Measurements from ENCODE around the gene STK16. TPM values are rescaled to one million over a fixed set of nuclear protein-coding genes. Genes with fewer than 3 reads are reported as not detected.

The STK16 gene
- total and polyA plus RNA-seq, 2 of the 4 experiments (the other 2 are of a cell fraction), result 44.4 to 50.1 TPM

Small RNAs within 50 kb of the gene (microRNA-seq; reads per million reads assigned to microRNA genes)
- 0 to 2.1 reads per million in 2 experiments for gene MIR153-1 (ENCODE audit: insufficient read depth in 1 of 2, insufficient read length in 1 of 2, unreplicated experiment in 1 of 2)

Small RNAs within 50 kb of the gene (small RNA-seq; reads per million reads assigned to genes)
- gene MIR153-1, result 0 to 4.3 (median 0) reads per million in 5 experiments

Other genes starting within 250 kb of the STK16 start
- not detected in 2 replicates for gene CFAP65, start 204.0 kb upstream of the STK16 start, total RNA-seq (2012; rRNA removed)
- not detected in 2 replicates for gene CFAP65, start 204.0 kb upstream of the STK16 start, polyA plus RNA-seq (2012; rRNA removed)
- gene IHH, start 184.6 kb upstream of the STK16 start, total RNA-seq (2012; rRNA removed), result not detected in 2 replicates
- not detected in 2 replicates for gene IHH, start 184.6 kb upstream of the STK16 start, polyA plus RNA-seq (2012; rRNA removed)
- gene NHEJ1, start 84.7 kb upstream of the STK16 start, total RNA-seq (2012; rRNA removed), result 15.3 and 23.1 TPM in 2 replicates
- gene NHEJ1, start 84.7 kb upstream of the STK16 start, polyA plus RNA-seq (2012; rRNA removed), result 11.9 and 12.5 TPM in 2 replicates
- under 0.01 and 0.18 TPM in 2 replicates for gene SLC23A3, start 75.5 kb upstream of the STK16 start, total RNA-seq (2012; rRNA removed)
- gene SLC23A3, start 75.5 kb upstream of the STK16 start, polyA plus RNA-seq (2012; rRNA removed), result 0.43 and 0.65 TPM in 2 replicates
- 11.1 and 11.9 TPM in 2 replicates for gene CNPPD1, start 68.6 kb upstream of the STK16 start, total RNA-seq (2012; rRNA removed)
- gene CNPPD1, start 68.6 kb upstream of the STK16 start, polyA plus RNA-seq (2012; rRNA removed), result 29.2 and 31.9 TPM in 2 replicates
- gene RETREG2, start 67.2 kb upstream of the STK16 start, total RNA-seq (2012; rRNA removed), result 39.2 and 51.1 TPM in 2 replicates
- gene RETREG2, start 67.2 kb upstream of the STK16 start, polyA plus RNA-seq (2012; rRNA removed), result 45.1 and 45.2 TPM in 2 replicates
- 21.9 and 25.5 TPM in 2 replicates for gene ZFAND2B, start 38.7 kb upstream of the STK16 start, total RNA-seq (2012; rRNA removed)
- 38.3 and 43.0 TPM in 2 replicates for gene ZFAND2B, start 38.7 kb upstream of the STK16 start, polyA plus RNA-seq (2012; rRNA removed)
- 10.8 and 12.5 TPM in 2 replicates for gene ABCB6, start 26.5 kb upstream of the STK16 start, total RNA-seq (2012; rRNA removed)
- gene ABCB6, start 26.5 kb upstream of the STK16 start, polyA plus RNA-seq (2012; rRNA removed), result 24.3 and 24.7 TPM in 2 replicates
- 27.8 and 35.1 TPM in 2 replicates for gene ATG9A, start 15.8 kb upstream of the STK16 start, total RNA-seq (2012; rRNA removed)
- 58.3 and 59.7 TPM in 2 replicates for gene ATG9A, start 15.8 kb upstream of the STK16 start, polyA plus RNA-seq (2012; rRNA removed)
- gene ANKZF1, start 15.7 kb upstream of the STK16 start, total RNA-seq (2012; rRNA removed), result 18.3 and 18.6 TPM in 2 replicates
- 29.1 and 33.8 TPM in 2 replicates for gene ANKZF1, start 15.7 kb upstream of the STK16 start, polyA plus RNA-seq (2012; rRNA removed)
- gene GLB1L, start within 50 bp of the STK16 start, total RNA-seq (2012; rRNA removed), result 3.6 and 4.1 TPM in 2 replicates
- gene GLB1L, start within 50 bp of the STK16 start, polyA plus RNA-seq (2012; rRNA removed), result 5.7 and 6.2 TPM in 2 replicates
- gene TUBA4B, start 7.8 kb downstream of the STK16 start, total RNA-seq (2012; rRNA removed), result not detected in 2 replicates
- gene TUBA4B, start 7.8 kb downstream of the STK16 start, polyA plus RNA-seq (2012; rRNA removed), result not detected in 2 replicates
- gene TUBA4A, start 8.4 kb downstream of the STK16 start, total RNA-seq (2012; rRNA removed), result 21.9 and 26.1 TPM in 2 replicates
- 30.3 and 35.6 TPM in 2 replicates for gene TUBA4A, start 8.4 kb downstream of the STK16 start, polyA plus RNA-seq (2012; rRNA removed)
- gene DNAJB2, start 33.9 kb downstream of the STK16 start, total RNA-seq (2012; rRNA removed), result 30.6 and 43.0 TPM in 2 replicates
- gene DNAJB2, start 33.9 kb downstream of the STK16 start, polyA plus RNA-seq (2012; rRNA removed), result 45.8 and 50.7 TPM in 2 replicates
- 4.4 and 5.2 TPM in 2 replicates for gene PTPRN, start 63.9 kb downstream of the STK16 start, total RNA-seq (2012; rRNA removed)
- gene PTPRN, start 63.9 kb downstream of the STK16 start, polyA plus RNA-seq (2012; rRNA removed), result 21.4 and 22.0 TPM in 2 replicates
- gene RESP18, start 87.3 kb downstream of the STK16 start, total RNA-seq (2012; rRNA removed), result not detected in 2 replicates
- not detected in 2 replicates for gene RESP18, start 87.3 kb downstream of the STK16 start, polyA plus RNA-seq (2012; rRNA removed)
- gene DNPEP, start 142.4 kb downstream of the STK16 start, total RNA-seq (2012; rRNA removed), result 74.7 and 89.4 TPM in 2 replicates
- 74.2 and 75.1 TPM in 2 replicates for gene DNPEP, start 142.4 kb downstream of the STK16 start, polyA plus RNA-seq (2012; rRNA removed)
- 3.3 and 4.3 TPM in 2 replicates for gene DES, start 172.9 kb downstream of the STK16 start, total RNA-seq (2012; rRNA removed)
- 4.0 and 4.9 TPM in 2 replicates for gene DES, start 172.9 kb downstream of the STK16 start, polyA plus RNA-seq (2012; rRNA removed)
- gene SPEG, start 189.4 kb downstream of the STK16 start, total RNA-seq (2012; rRNA removed), result 6.8 and 7.8 TPM in 2 replicates
- 81.6 and 109 TPM in 2 replicates for gene SPEG, start 189.4 kb downstream of the STK16 start, polyA plus RNA-seq (2012; rRNA removed)

Data from IMR-90 (cell line).